ENCODE data around the gene WDR38.

Gene WDR38

DNA sequence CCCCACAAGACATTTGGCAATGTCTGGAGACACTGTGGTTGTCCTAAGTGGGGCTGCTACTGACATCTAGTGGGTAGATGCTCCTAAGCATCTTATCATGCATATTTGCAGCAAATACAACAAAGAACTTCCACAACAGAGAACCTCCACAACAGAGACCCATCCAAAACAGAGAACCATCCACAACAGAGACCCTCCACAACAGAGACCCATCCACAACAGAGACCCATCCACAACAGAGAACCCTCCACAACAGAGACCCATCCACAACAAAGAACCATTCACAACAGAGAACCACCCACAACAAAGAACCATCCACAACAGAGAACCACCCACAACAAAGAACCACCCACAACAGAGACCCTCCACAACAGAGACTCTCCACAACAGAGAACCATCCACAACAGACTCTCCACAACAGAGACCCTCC, 41.5 kb downstream of the WDR38 start:
- peak; percentile 48 for DNase-seq
- Histone ChIP-seq H3K36me3 (replicated peaks) (peaks cover 17% of the 10 kb centered on the region), H3K27ac (no peak overlapping the region), H3K27me3 (replicated peaks) (no peaks in the 10 kb centered on the region), H3K4me3 (ENCODE audit: low read depth, low read length) (no peak overlapping the region)
- in situ Hi-C loops (cut with HindIII; ENCODE audit: low pct_ligation_motif_present, low sequenced_read_pairs), result no loop called here
- TF ChIP-seq, protein P1, sequence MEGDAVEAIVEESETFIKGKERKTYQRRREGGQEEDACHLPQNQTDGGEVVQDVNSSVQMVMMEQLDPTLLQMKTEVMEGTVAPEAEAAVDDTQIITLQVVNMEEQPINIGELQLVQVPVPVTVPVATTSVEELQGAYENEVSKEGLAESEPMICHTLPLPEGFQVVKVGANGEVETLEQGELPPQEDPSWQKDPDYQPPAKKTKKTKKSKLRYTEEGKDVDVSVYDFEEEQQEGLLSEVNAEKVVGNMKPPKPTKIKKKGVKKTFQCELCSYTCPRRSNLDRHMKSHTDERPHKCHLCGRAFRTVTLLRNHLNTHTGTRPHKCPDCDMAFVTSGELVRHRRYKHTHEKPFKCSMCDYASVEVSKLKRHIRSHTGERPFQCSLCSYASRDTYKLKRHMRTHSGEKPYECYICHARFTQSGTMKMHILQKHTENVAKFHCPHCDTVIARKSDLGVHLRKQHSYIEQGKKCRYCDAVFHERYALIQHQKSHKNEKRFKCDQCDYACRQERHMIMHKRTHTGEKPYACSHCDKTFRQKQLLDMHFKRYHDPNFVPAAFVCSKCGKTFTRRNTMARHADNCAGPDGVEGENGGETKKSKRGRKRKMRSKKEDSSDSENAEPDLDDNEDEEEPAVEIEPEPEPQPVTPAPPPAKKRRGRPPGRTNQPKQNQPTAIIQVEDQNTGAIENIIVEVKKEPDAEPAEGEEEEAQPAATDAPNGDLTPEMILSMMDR (IDR thresholded peaks at IDR 0.05; ENCODE audit: low read depth, low read length, missing control alignments), result peak; percentile 71

DNA sequence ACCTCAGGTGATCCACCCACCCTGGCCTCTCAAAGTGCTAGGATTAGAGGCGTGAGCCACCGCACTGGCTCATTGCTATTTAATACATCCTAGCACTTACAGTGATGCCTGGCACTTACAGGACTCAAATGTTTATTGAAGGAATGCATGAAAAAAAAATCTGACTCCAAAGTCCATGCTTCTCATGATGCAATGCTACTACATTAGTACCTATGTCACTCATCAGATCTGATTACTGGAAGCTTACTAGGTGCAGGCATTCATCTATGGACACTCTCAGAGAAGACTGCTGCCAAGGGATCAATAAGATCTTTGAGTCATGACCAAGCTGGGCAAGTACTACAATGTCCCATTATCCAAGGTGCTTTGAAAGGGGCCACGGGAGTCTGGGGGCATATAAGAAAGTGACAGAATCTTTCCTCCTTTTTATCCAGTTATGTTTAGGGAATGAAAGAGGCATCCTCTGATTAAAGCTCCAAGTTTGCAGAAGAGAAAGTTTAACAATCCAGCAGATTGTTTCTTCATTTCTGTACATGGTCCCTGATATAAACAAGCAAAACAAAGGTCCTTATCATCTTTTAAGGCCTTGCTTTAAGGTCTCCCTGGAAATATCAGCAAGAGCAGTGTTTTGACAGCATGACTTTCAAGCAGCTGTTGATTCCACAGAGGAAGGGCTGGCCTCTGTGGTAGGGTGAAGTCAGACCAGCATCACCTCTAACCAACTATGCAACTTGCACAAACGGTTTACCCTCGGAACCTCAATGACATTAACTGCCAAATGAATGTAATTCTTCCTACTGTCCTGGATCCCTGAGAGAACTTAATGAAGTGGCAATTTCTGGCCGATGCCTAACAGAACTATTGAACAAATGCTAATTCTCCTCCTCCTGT, 44.6 kb downstream of the WDR38 start:
- in situ Hi-C loops (cut with HindIII; ENCODE audit: low pct_ligation_motif_present, low sequenced_read_pairs), result no loop called here
- DNase-seq, result no peak
- Histone ChIP-seq H3K4me3 (ENCODE audit: low read depth, low read length) (no peak overlapping the region), H3K36me3 (replicated peaks) (peaks cover 8% of the 10 kb centered on the region), H3K27me3 (replicated peaks) (no peaks in the 10 kb centered on the region), H3K27ac (no peak overlapping the region)
- TF ChIP-seq, protein P1 (IDR thresholded peaks at IDR 0.05; ENCODE audit: low read depth, low read length, missing control alignments), result no peak

DNA sequence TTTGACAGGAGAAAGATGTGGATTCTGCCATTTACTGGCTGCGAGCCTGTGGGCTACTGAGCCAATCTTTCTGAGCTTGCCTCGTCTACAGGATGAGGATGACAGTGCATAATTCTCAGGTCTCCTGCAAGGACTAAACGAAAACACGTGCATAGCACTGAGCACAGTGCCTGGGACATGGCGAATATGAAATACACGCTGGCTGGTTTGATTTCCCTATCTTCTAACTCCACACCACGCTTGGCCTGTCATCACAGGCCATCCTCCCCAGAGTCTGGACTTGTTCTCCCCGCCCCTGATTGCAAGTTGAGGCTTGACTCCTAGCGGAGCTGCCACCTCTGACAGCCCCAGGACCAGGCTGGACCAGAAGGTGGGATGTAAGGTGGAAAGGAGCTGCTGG, 46.6 kb downstream of the WDR38 start:
- H3K36me3 ChIP-seq (replicated peaks), result peaks cover 8% of the 10 kb centered on the region
- H3K27ac ChIP-seq, result no peak overlapping the region
- TF ChIP-seq, protein P1 (IDR thresholded peaks at IDR 0.05; ENCODE audit: low read depth, low read length, missing control alignments), result no peak
- H3K4me3 ChIP-seq (ENCODE audit: low read depth, low read length), result no peak overlapping the region
- DNase-seq, result no peak
- H3K27me3 ChIP-seq (replicated peaks), result no peaks in the 10 kb centered on the region
- in situ Hi-C loops (cut with HindIII; ENCODE audit: low pct_ligation_motif_present, low sequenced_read_pairs), result no loop called here

DNA sequence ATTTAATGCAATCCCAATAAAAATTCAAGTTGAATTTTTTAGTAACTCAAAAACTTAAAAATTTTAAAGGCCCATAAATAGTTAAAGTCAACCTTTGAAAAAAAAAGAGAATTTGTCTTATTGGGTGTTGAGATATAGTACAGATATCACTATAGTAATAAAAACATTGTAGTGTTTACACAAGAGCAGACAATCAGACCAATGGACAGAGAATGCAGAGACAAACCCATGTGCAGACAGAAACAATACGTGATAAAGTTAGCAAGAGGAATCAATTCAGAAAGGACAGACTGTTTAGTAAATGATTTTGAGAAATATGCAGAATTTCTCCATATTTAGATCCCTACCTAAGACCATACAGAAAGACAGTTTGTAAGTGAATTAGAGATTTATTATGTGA, 53.7 kb downstream of the WDR38 start:
- TF ChIP-seq, protein P1 (IDR thresholded peaks at IDR 0.05; ENCODE audit: low read depth, low read length, missing control alignments), result no peak
- peaks cover 14% of the 10 kb centered on the region for H3K36me3 ChIP-seq (replicated peaks)
- in situ Hi-C loops (cut with HindIII; ENCODE audit: low pct_ligation_motif_present, low sequenced_read_pairs), result no loop called here

More for the DNA sequence above, 53.7 kb downstream of the WDR38 start:
- peak; percentile 16 for DNase-seq
- Histone ChIP-seq H3K27ac (peak overlapping the region; percentile 22), H3K27me3 (replicated peaks) (no peaks in the 10 kb centered on the region), H3K4me3 (ENCODE audit: low read depth, low read length) (no peak overlapping the region)

All from brain microvascular endothelial cell (primary cell).